Measurements from ENCODE around the gene AHNAK.
A peak's percentile ranks its signal among the peaks of the same experiment; 100 is the strongest.

Gene AHNAK

GRCh38 chr11:62574363-62575071 is 27.9 kb upstream of the AHNAK start (continued):
- TF ChIP-seq, protein P1, sequence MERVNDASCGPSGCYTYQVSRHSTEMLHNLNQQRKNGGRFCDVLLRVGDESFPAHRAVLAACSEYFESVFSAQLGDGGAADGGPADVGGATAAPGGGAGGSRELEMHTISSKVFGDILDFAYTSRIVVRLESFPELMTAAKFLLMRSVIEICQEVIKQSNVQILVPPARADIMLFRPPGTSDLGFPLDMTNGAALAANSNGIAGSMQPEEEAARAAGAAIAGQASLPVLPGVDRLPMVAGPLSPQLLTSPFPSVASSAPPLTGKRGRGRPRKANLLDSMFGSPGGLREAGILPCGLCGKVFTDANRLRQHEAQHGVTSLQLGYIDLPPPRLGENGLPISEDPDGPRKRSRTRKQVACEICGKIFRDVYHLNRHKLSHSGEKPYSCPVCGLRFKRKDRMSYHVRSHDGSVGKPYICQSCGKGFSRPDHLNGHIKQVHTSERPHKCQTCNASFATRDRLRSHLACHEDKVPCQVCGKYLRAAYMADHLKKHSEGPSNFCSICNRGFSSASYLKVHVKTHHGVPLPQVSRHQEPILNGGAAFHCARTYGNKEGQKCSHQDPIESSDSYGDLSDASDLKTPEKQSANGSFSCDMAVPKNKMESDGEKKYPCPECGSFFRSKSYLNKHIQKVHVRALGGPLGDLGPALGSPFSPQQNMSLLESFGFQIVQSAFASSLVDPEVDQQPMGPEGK (tag by site-specific recombination; IDR thresholded peaks at IDR 0.05): 0 out of 2 replicates have a peak, but pooled peaks have one; percentile 4
- TF ChIP-seq ZBTB20 (tag by site-specific recombination; IDR thresholded peaks at IDR 0.05): peak; percentile 87
- 0 out of 2 replicates have a peak, but pooled peaks have one; percentile 37 for TF ChIP-seq ZFP37 (tag by site-specific recombination; IDR thresholded peaks at IDR 0.05)
- TF ChIP-seq ZNF175 (tag by site-specific recombination; IDR thresholded peaks at IDR 0.05): no peak
- peak; percentile 79 for TF ChIP-seq EGR2 (tag by site-specific recombination; IDR thresholded peaks at IDR 0.05; ENCODE audit: low read depth)
- TF ChIP-seq ZBTB48 (tag by site-specific recombination; IDR thresholded peaks at IDR 0.05): peak; percentile 68
- TF ChIP-seq ZBTB26 (tag by site-specific recombination; optimal IDR thresholded peaks at IDR 0.05): peak; percentile 26
- peak; percentile 94 for TF ChIP-seq ZNF341 (tag by site-specific recombination; IDR thresholded peaks at IDR 0.05; ENCODE audit: low read depth)
- TF ChIP-seq ZFHX2 (tag by site-specific recombination; conservative IDR thresholded peaks at IDR 0.05): peak; percentile 81
- TF ChIP-seq GLIS2 (tag by site-specific recombination; IDR thresholded peaks at IDR 0.05): no peak; the same call in none of the 2 replicates
- peak; percentile 80; the same call in 1 of the 2 replicates for TF ChIP-seq ZNF394 (tag by site-specific recombination; IDR thresholded peaks at IDR 0.05; ENCODE audit: borderline replicate concordance)
- TF ChIP-seq ZXDB (tag by site-specific recombination; IDR thresholded peaks at IDR 0.05): peak; percentile 20; the same call in 1 of the 2 replicates

- Histone ChIP-seq H3K36me3 (ENCODE audit: control insufficient read depth in 2 of 2, insufficient read depth in 1 of 2, low read length in 2 of 2) (peaks cover 19 to 89% of the 10 kb centered on the region in 2 experiments; a peak in 2 of 3 replicates), H3K27ac (ENCODE audit: extremely low read depth, low read depth, low read length) (peak within 1 kb of the TSS; percentile 99), H3K4me3 (ENCODE audit: low read depth, low read length) (peak within 1 kb of the TSS; percentile 90), H3K4me1 (ENCODE audit: control insufficient read depth, insufficient read depth, low read length) (no peaks in the 10 kb centered on the region), H3K9me3 (ENCODE audit: control insufficient read depth, insufficient read depth, low read depth, low read length) (no peaks in the 10 kb centered on the region)
- CTCF ChIA-PET: interaction anchor here (0.7 to 1.5 kb wide), 6 partner anchors 13 to 155 kb away, joined by 3 to 13 read pairs (median 4); no protein-coding TSS in a partner anchor
- POLR2A ChIA-PET: interaction anchor here (0.6 to 2.2 kb wide), 62 partner anchors 8 to 1612 kb away, joined by 3 to 113 read pairs (median 5); partner anchors contain the start of genes AHNAK, B3GAT3, C11orf98 and CSKMT
- TF ChIP-seq, protein P2, sequence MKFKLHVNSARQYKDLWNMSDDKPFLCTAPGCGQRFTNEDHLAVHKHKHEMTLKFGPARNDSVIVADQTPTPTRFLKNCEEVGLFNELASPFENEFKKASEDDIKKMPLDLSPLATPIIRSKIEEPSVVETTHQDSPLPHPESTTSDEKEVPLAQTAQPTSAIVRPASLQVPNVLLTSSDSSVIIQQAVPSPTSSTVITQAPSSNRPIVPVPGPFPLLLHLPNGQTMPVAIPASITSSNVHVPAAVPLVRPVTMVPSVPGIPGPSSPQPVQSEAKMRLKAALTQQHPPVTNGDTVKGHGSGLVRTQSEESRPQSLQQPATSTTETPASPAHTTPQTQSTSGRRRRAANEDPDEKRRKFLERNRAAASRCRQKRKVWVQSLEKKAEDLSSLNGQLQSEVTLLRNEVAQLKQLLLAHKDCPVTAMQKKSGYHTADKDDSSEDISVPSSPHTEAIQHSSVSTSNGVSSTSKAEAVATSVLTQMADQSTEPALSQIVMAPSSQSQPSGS (tag by site-specific recombination; IDR thresholded peaks at IDR 0.05; ENCODE audit: low read depth): no peak
- peak; percentile 6; the same call in 1 of the 2 replicates for TF ChIP-seq ZNF324 (tag by site-specific recombination; IDR thresholded peaks at IDR 0.05)
- TF ChIP-seq, protein P3, sequence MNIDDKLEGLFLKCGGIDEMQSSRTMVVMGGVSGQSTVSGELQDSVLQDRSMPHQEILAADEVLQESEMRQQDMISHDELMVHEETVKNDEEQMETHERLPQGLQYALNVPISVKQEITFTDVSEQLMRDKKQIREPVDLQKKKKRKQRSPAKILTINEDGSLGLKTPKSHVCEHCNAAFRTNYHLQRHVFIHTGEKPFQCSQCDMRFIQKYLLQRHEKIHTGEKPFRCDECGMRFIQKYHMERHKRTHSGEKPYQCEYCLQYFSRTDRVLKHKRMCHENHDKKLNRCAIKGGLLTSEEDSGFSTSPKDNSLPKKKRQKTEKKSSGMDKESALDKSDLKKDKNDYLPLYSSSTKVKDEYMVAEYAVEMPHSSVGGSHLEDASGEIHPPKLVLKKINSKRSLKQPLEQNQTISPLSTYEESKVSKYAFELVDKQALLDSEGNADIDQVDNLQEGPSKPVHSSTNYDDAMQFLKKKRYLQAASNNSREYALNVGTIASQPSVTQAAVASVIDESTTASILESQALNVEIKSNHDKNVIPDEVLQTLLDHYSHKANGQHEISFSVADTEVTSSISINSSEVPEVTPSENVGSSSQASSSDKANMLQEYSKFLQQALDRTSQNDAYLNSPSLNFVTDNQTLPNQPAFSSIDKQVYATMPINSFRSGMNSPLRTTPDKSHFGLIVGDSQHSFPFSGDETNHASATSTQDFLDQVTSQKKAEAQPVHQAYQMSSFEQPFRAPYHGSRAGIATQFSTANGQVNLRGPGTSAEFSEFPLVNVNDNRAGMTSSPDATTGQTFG (tag by site-specific recombination; IDR thresholded peaks at IDR 0.05; ENCODE audit: borderline replicate concordance): no peak
- no peak for TF ChIP-seq ZNF266 (tag by site-specific recombination; IDR thresholded peaks at IDR 0.05; ENCODE audit: low read depth)
- TF ChIP-seq, protein P4, sequence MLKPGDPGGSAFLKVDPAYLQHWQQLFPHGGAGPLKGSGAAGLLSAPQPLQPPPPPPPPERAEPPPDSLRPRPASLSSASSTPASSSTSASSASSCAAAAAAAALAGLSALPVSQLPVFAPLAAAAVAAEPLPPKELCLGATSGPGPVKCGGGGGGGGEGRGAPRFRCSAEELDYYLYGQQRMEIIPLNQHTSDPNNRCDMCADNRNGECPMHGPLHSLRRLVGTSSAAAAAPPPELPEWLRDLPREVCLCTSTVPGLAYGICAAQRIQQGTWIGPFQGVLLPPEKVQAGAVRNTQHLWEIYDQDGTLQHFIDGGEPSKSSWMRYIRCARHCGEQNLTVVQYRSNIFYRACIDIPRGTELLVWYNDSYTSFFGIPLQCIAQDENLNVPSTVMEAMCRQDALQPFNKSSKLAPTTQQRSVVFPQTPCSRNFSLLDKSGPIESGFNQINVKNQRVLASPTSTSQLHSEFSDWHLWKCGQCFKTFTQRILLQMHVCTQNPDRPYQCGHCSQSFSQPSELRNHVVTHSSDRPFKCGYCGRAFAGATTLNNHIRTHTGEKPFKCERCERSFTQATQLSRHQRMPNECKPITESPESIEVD (tag by site-specific recombination; IDR thresholded peaks at IDR 0.05): no peak
- no peak for TF ChIP-seq MZF1 (tag by site-specific recombination; IDR thresholded peaks at IDR 0.05; ENCODE audit: borderline replicate concordance)
- TF ChIP-seq ZNF132 (tag by site-specific recombination; IDR thresholded peaks at IDR 0.05; ENCODE audit: borderline replicate concordance): no peak
- no peak for TF ChIP-seq ZIC2 (tag by site-specific recombination; IDR thresholded peaks at IDR 0.05)
- no peak for TF ChIP-seq ZNF366 (tag by site-specific recombination; conservative IDR thresholded peaks at IDR 0.05)
- no peak for TF ChIP-seq ZNF548 (tag by site-specific recombination; IDR thresholded peaks at IDR 0.05)
- peak; percentile 55; the same call in 1 of the 2 replicates for TF ChIP-seq ZNF391 (tag by site-specific recombination; IDR thresholded peaks at IDR 0.05; ENCODE audit: borderline replicate concordance, low read depth)
- no peak for TF ChIP-seq ZNF302 (tag by site-specific recombination; IDR thresholded peaks at IDR 0.05; ENCODE audit: low read depth)
- TF ChIP-seq EGR2 (tag by site-specific recombination; IDR thresholded peaks at IDR 0.05; ENCODE audit: low read depth): no peak
Measured at GRCh38 chr11:62573592-62574362, 27.2 kb upstream of the AHNAK start, which contains the start of gene EEF1G. TSS of gene EEF1G (minus strand) at chr11:62573891. CDS start at chr11:62573842, 49 bp downstream.

Measured in HEK293 (cell line).